Vagina (tissue), 2 donors: ENCODE measurements around the gene ANKS3. TPM values are rescaled to one million over a fixed set of nuclear protein-coding genes. Genes with fewer than 3 reads are reported as not detected.

Source experiments
- DNase-seq, 2 donors: peaks; one replicate each; pipeline ENCODE4 v3.0.0-alpha.2; 2017; ENCODE audit errors: extremely low spot score in 2 of 2
- H3K27ac ChIP-seq: fragments of 200-600 bp; sonication (generic); one replicate; pipeline ENCODE4 v1.5.1; 2019
- H3K27me3 ChIP-seq: fragments of 200-600 bp; sonication (generic); one replicate; pipeline ENCODE4 v1.5.1; 2019
- H3K36me3 ChIP-seq, 2 donors: fragments of 200-600 bp; sonication (generic); one replicate each; pipeline ENCODE4 v1.5.1; 2017 to 2019
- H3K4me1 ChIP-seq: fragments of 200-600 bp; sonication (generic); one replicate; pipeline ENCODE4 v1.5.1; 2019
- H3K4me3 ChIP-seq, 2 donors: fragments of 200-600 bp; sonication (generic); 1 replicate in 1 of 2; 2 replicates in 1 of 2; pipeline ENCODE4 v1.5.1; 2016 to 2019
- H3K9me3 ChIP-seq: fragments of 200-600 bp; sonication (generic); one replicate; pipeline ENCODE4 v1.5.1; 2019
- CTCF ChIP-seq, 3 experiments: fragments of 450-650 bp in 2 of 3; fragments of 200-600 bp in 1 of 3; sonication (generic) in 1 of 3; IDR thresholded peaks; one replicate each; pipeline ENCODE4 v1.5.1; 2017 to 2019; ENCODE audit warnings: antibody characterized with exemption in 3 of 3, mild to moderate bottlenecking in 2 of 3, moderate library complexity in 2 of 3
- POLR2A ChIP-seq, 2 donors: fragments of 450-650 bp; IDR thresholded peaks; one replicate each; pipeline ENCODE4 v1.6.1; 2017; ENCODE audit warnings: antibody characterized with exemption in 2 of 2, mild to moderate bottlenecking in 2 of 2, moderate library complexity in 2 of 2
- POLR2AphosphoS5 ChIP-seq, 2 donors: sonication (generic); formaldehyde crosslinking; IDR thresholded peaks; one replicate each; pipeline ENCODE4 v1.9.0; 2017; ENCODE audit warnings: antibody characterized with exemption in 2 of 2, mild to moderate bottlenecking in 2 of 2, low read depth in 1 of 2; ENCODE audit not compliant: insufficient read depth in 1 of 2
- intact Hi-C: fragments of 100-400 bp; cut with DNase I; formaldehyde crosslinking; loops from one replicate; pipeline ENCODE4 v1.15.1; 2023
- total RNA-seq: library from RNA; depleted of rRNA; stranded (reverse); fragments of >200 nt; gene quantifications from one replicate; pipeline ENCODE4 v1.2.3, GENCODE V29; 2016

Gene ANKS3
- total RNA-seq, 1 donor from 2014 or later = 25.3 TPM

GRCh38 chr16:4663777-4664465, 70.2 kb downstream of the ANKS3 start:
- H3K27me3 ChIP-seq = no peaks in the 10 kb centered on the region
- H3K9me3 ChIP-seq = no peaks in the 10 kb centered on the region
- TF ChIP-seq POLR2A (IDR thresholded peaks at IDR 0.05) (no peak), POLR2AphosphoS5 (IDR thresholded peaks at IDR 0.05; ENCODE audit: insufficient read depth in 1 of 2, low read depth in 1 of 2) (no peak), CTCF (IDR thresholded peaks at IDR 0.05) (no peak)
- H3K27ac ChIP-seq = no peak overlapping the region
- intact Hi-C loops = no loop called here
- DNase-seq = no peak
- peaks cover 0 to 26% of the 10 kb centered on the region in 2 donors for H3K36me3 ChIP-seq
- H3K4me1 ChIP-seq = peaks cover 33% of the 10 kb centered on the region
- H3K4me3 ChIP-seq = no peak overlapping the region

DNA sequence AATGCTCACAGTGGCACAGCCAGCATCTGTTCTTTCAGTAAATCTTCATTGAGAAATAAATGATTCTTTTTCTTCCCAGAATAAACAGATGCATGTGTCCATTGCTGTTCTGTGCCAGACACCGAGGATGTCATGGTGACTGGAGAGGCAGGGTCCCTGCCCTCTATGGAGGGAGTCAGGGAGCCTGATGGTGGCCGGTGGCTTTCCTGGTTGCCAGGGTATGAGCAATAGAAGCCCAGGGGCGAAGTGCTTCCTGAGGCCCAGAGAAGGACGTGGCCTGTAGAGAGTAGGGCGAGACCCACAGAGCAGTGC, 70.7 kb downstream of the ANKS3 start:
- intact Hi-C loops = no loop called here
- no peak for TF ChIP-seq POLR2AphosphoS5 (IDR thresholded peaks at IDR 0.05; ENCODE audit: insufficient read depth in 1 of 2, low read depth in 1 of 2)
- no peak for TF ChIP-seq POLR2A (IDR thresholded peaks at IDR 0.05)
- no peak for TF ChIP-seq CTCF (IDR thresholded peaks at IDR 0.05)
- Histone ChIP-seq H3K4me1 (peaks cover 33% of the 10 kb centered on the region), H3K9me3 (no peaks in the 10 kb centered on the region), H3K27me3 (no peaks in the 10 kb centered on the region), H3K4me3 (no peak overlapping the region), H3K36me3 (peaks cover 0 to 21% of the 10 kb centered on the region in 2 donors), H3K27ac (no peak overlapping the region)
- DNase-seq = no peak

- H3K4me1 ChIP-seq = peaks cover 33% of the 10 kb centered on the region
- DNase-seq = no peak
- no peaks in the 10 kb centered on the region for H3K27me3 ChIP-seq
- TF ChIP-seq POLR2AphosphoS5 (IDR thresholded peaks at IDR 0.05; ENCODE audit: insufficient read depth in 1 of 2, low read depth in 1 of 2) (no peak), POLR2A (IDR thresholded peaks at IDR 0.05) (no peak), CTCF (IDR thresholded peaks at IDR 0.05) (no peak)
- no peak overlapping the region for H3K27ac ChIP-seq
- peaks cover 0 to 6% of the 10 kb centered on the region in 2 donors for H3K36me3 ChIP-seq
- no peaks in the 10 kb centered on the region for H3K9me3 ChIP-seq
- H3K4me3 ChIP-seq = no peak overlapping the region
- intact Hi-C loops = no loop called here
Observed at GRCh38 chr16:4661661-4662060, 72.4 kb downstream of the ANKS3 start.

GRCh38 chr16:4660454-4661007, 73.5 kb downstream of the ANKS3 start:
- no peak for TF ChIP-seq POLR2A (IDR thresholded peaks at IDR 0.05)
- TF ChIP-seq POLR2AphosphoS5 (IDR thresholded peaks at IDR 0.05; ENCODE audit: insufficient read depth in 1 of 2, low read depth in 1 of 2) = peak in 1 of 2 donors; percentile 20
- no peak for TF ChIP-seq CTCF (IDR thresholded peaks at IDR 0.05)

More at GRCh38 chr16:4660454-4661007, 73.5 kb downstream of the ANKS3 start:
- Histone ChIP-seq H3K27me3 (no peaks in the 10 kb centered on the region), H3K36me3 (peaks cover 0 to 11% of the 10 kb centered on the region in 2 donors), H3K9me3 (no peaks in the 10 kb centered on the region), H3K4me3 (no peak overlapping the region), H3K27ac (no peak overlapping the region), H3K4me1 (peaks cover 33% of the 10 kb centered on the region)
- DNase-seq = no peak
- intact Hi-C loops = no loop called here
